WTC11 (cell line): ENCODE results near the gene WDFY4. TPM values are rescaled to one million over a fixed set of nuclear protein-coding genes. Genes with fewer than 3 reads are reported as not detected.

Source experiments
- ATAC-seq: fragments of 200-7000 bp; cut with Tn5 transposase; 2 replicates; pipeline ENCODE4 v1.10.0; 2021; ENCODE audit warnings: mild to moderate bottlenecking, moderate library complexity
- CTCF ChIA-PET: fragments of 300-600 bp; sonication (Branson Sonifier 250); formaldehyde crosslinking; loops from one replicate; lab custom pipeline; 2021; ENCODE audit warnings: antibody characterized with exemption; lab: Charles Lee
- POLR2A ChIA-PET: fragments of 350-600 bp; sonication (Branson Sonifier 250); formaldehyde crosslinking; loops from one replicate; lab custom pipeline; 2021; ENCODE audit warnings: antibody characterized with exemption; lab: Charles Lee
- DNase-seq: peaks from one replicate; pipeline ENCODE4 v3.0.0; 2021; ENCODE audit warnings: low spot score
- H3K27ac Mint-ChIP-seq: 2 replicates; pipeline ENCODE4 v1.8.0; 2021; ENCODE audit warnings: mixed read lengths
- H3K27me3 Mint-ChIP-seq: 2 replicates; pipeline ENCODE4 v1.8.0; 2021; ENCODE audit warnings: low read depth, mild to moderate bottlenecking, moderate library complexity, mixed read lengths
- H3K36me3 Mint-ChIP-seq: 2 replicates; pipeline ENCODE4 v1.8.0; 2021; ENCODE audit warnings: mixed read lengths
- H3K4me1 Mint-ChIP-seq: 2 replicates; pipeline ENCODE4 v1.8.0; 2022; ENCODE audit warnings: mixed read lengths
- H3K4me3 Mint-ChIP-seq: 2 replicates; pipeline ENCODE4 v1.8.0; 2021; ENCODE audit warnings: mild to moderate bottlenecking, moderate library complexity, mixed read lengths
- H3K9me3 Mint-ChIP-seq: 2 replicates; pipeline ENCODE4 v1.8.0; 2021; ENCODE audit warnings: mixed read lengths
- CREB1 ChIP-seq: sonication (generic); formaldehyde crosslinking; IDR thresholded peaks from 2 replicates; pipeline ENCODE4 v1.8.0; 2023; ENCODE audit warnings: mild to moderate bottlenecking, missing genetic modification reagents
- CREM ChIP-seq: sonication (generic); formaldehyde crosslinking; IDR thresholded peaks from 2 replicates; pipeline ENCODE4 v1.8.1; 2022; ENCODE audit warnings: mild to moderate bottlenecking, missing genetic modification reagents, moderate library complexity
- NFATC4 ChIP-seq: fragments of 250-450 bp; sonication (Bioruptor Pico); IDR thresholded peaks from 2 replicates; pipeline ENCODE4 v1.9.0; 2021; ENCODE audit warnings: mild to moderate bottlenecking
- TEAD1 ChIP-seq: sonication (generic); formaldehyde crosslinking; IDR thresholded peaks from 2 replicates; pipeline ENCODE4 v1.8.0; 2022; ENCODE audit warnings: mild to moderate bottlenecking, missing genetic modification reagents
- ZNF121 ChIP-seq: sonication (generic); formaldehyde crosslinking; IDR thresholded peaks from 2 replicates; pipeline ENCODE4 v1.8.0; 2023; ENCODE audit warnings: missing genetic modification reagents
- ZNF138 ChIP-seq: sonication (generic); formaldehyde crosslinking; conservative IDR thresholded peaks from 2 replicates; pipeline ENCODE4 v1.8.1; 2022; ENCODE audit warnings: mild to moderate bottlenecking, moderate library complexity, missing genetic modification reagents
- ZNF263 ChIP-seq: sonication (generic); formaldehyde crosslinking; IDR thresholded peaks from 2 replicates; pipeline ENCODE4 v1.8.1; 2022; ENCODE audit warnings: low read depth, mild to moderate bottlenecking, moderate library complexity, missing genetic modification reagents
- ZNF317 ChIP-seq: sonication (generic); formaldehyde crosslinking; IDR thresholded peaks from 2 replicates; pipeline ENCODE4 v1.8.1; 2023; ENCODE audit warnings: low read depth, mild to moderate bottlenecking, moderate library complexity, missing genetic modification reagents, borderline replicate concordance
- ZNF671 ChIP-seq: fragments of 250-450 bp; sonication (Bioruptor Pico); IDR thresholded peaks from 2 replicates; pipeline ENCODE4 v1.8.0; 2021; ENCODE audit warnings: mild to moderate bottlenecking
- total RNA-seq: library from RNA; stranded (reverse); gene quantifications from 3 replicates; pipeline ENCODE4 v1.2.3, GENCODE V29; 2021
- TF ChIP-seq, protein P1 (sequence below): fragments of 250-450 bp; sonication (Bioruptor Pico); IDR thresholded peaks from 2 replicates; pipeline ENCODE4 v2.1.2; 2022; ENCODE audit warnings: mild to moderate bottlenecking, moderate library complexity
- TF ChIP-seq, protein P2 (sequence below): sonication (generic); formaldehyde crosslinking; IDR thresholded peaks from 2 replicates; pipeline ENCODE4 v1.8.1; 2023; ENCODE audit warnings: mild to moderate bottlenecking, moderate library complexity, missing genetic modification reagents
- TF ChIP-seq, protein P3 (sequence below): sonication (generic); formaldehyde crosslinking; IDR thresholded peaks from 2 replicates; pipeline ENCODE4 v1.8.1; 2022; ENCODE audit warnings: low read depth, mild to moderate bottlenecking, moderate library complexity, missing genetic modification reagents, borderline replicate concordance
- TF ChIP-seq, protein P4 (sequence below): sonication (generic); formaldehyde crosslinking; conservative IDR thresholded peaks from 2 replicates; pipeline ENCODE4 v1.8.1; 2022; ENCODE audit warnings: mild to moderate bottlenecking, missing genetic modification reagents
- TF ChIP-seq, protein P5 (sequence below): fragments of 250-450 bp; sonication (Bioruptor Pico); conservative IDR thresholded peaks from 2 replicates; pipeline ENCODE4 v1.9.0; 2021; ENCODE audit warnings: mild to moderate bottlenecking

The WDFY4 gene
- total RNA-seq, 1 experiment from 2014 or later: 0.13 TPM

DNA sequence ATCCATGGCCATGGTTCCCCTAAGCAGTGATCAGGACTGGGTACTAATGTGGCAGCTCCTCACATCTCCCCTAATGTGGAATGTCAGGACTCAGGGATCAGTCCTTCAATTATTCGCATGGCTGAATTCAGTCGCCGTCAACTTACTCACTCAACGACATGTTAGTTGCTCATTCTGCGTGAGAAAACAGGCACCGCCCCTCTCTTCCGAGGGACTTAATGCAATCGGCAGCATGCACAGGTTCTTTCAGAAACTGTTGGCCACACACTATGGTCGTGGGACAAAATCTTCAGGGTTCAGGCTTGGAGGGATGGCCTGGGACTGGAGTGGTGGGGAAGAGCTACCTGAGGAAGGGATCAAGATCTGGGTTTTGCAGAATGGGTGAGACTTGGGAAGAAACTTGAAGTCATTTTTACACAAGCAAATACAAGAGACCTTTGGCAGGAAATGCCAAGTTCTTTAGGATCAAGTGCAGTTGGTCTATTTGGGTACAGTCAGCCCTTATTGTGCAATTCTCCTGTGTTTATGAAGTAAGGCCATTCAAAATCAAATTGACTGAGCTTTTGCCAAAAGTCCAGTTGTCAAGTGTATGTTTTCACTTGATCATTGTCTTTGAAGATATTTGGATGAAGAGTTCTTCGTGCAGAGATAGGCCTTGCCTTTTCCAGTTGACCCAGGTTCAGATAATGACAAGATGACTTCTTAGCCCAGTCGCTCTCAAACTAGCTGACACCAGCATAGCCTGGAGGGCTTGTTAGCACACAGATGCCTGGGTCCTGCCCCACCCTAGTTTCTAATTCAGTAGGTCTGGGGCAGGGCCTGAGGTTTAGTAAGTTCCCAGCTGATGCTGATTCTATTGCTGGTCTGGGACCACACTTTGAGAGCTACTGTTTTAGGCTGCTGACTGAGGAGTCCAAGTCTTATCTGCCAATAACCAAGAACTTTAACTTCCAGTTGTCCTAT lies 206.5 kb downstream of the WDFY4 start (continued):
- TF ChIP-seq ZNF263 (CRISPR knock-in tag) (no peak), ZNF317 (no peak), TEAD1 (CRISPR knock-in tag) (no peak)

DNA sequence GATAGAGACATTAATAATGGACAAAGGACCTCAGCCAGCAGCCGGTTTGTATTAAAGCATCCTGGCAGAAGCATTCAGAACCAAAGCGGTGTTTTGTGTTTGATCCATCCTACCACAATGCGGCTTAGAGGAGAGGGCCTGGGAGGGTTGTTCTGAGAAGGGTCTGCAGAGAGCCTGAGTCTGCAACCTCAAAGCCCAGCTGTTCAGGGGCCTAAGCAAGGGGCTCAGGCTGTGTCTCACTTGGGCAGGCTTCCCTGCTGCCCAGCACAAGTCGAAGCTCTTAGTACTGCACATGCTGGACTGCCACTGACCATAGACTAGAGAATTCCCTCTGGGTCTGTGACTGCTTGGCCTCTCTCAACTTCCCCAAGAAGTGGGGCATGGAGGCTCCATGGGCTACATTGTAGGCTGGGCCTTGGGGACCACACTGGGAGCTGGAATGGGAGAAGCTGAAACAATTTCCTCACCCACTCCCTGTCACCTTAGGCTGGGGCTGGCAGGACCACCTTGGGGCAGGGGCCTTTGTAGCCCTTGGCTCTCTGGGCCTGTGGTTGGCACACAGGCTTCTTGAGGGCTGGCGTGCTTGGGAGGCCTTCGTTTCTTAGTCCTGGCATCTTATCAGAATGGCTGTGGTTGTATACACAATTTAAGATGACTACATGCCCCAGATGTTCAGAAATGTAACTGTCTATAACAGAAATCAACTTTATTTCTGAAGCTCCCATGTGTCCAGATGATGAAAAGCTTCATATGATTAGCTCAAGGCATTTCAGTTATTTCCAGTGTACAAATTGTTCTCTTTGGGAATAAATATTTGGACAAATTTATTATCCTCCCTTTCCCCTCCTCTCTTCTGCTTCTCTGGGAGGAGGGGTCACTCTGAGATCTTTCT lies 210.5 kb downstream of the WDFY4 start:
- Mint-ChIP-seq H3K36me3 (no peaks in the 10 kb centered on the region), H3K27ac (no peak overlapping the region)

DNA sequence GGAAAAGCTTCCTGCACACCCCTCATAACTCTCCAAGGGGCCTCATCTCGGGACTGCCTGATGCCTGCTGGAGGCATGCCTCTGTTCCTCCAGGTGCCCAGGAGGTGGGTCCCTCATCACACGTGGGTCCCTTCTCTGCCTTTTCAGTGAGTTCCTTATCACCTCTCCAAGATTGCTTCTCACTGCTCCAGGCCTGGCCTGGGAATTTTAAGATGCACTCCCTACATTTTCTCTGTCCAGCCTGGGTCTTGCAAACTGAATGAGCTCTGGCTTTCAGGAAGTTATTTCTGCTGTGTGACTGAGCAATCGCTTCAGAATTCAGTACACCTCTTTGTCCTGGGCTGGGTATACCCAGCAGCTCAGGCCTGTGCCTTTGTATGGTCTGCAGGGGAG lies 211.1 kb downstream of the WDFY4 start:
- ATAC-seq: no peak
- Mint-ChIP-seq H3K4me3 (no peak overlapping the region), H3K36me3 (no peaks in the 10 kb centered on the region), H3K9me3 (no peaks in the 10 kb centered on the region), H3K27ac (no peak overlapping the region)
- POLR2A ChIA-PET: no interaction called here
- TF ChIP-seq ZNF138 (CRISPR knock-in tag): no peak
- TF ChIP-seq, all 79 proteins: peak for 0
- H3K4me1 Mint-ChIP-seq: peaks cover 3% of the 10 kb centered on the region; the same call in 1 of the 2 replicates
- CTCF ChIA-PET: no interaction called here
- no peak for DNase-seq
- H3K27me3 Mint-ChIP-seq: no peaks in the 10 kb centered on the region

More for the DNA sequence above, 210.5 kb downstream of the WDFY4 start:
- Mint-ChIP-seq H3K9me3 (no peaks in the 10 kb centered on the region), H3K4me3 (no peak overlapping the region), H3K4me1 (peaks cover 3% of the 10 kb centered on the region; the same call in 1 of the 2 replicates), H3K27me3 (no peaks in the 10 kb centered on the region)
- CTCF ChIA-PET: no interaction called here
- DNase-seq: no peak
- no peak for ATAC-seq
- TF ChIP-seq NFATC4: no peak
- TF ChIP-seq, protein P1, sequence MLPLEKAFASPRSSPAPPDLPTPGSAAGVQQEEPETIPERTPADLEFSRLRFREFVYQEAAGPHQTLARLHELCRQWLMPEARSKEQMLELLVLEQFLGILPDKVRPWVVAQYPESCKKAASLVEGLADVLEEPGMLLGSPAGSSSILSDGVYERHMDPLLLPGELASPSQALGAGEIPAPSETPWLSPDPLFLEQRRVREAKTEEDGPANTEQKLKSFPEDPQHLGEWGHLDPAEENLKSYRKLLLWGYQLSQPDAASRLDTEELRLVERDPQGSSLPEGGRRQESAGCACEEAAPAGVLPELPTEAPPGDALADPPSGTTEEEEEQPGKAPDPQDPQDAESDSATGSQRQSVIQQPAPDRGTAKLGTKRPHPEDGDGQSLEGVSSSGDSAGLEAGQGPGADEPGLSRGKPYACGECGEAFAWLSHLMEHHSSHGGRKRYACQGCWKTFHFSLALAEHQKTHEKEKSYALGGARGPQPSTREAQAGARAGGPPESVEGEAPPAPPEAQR: no peak
- no peak for TF ChIP-seq CREB1
- TF ChIP-seq CREM: no peak
- TF ChIP-seq, protein P2, sequence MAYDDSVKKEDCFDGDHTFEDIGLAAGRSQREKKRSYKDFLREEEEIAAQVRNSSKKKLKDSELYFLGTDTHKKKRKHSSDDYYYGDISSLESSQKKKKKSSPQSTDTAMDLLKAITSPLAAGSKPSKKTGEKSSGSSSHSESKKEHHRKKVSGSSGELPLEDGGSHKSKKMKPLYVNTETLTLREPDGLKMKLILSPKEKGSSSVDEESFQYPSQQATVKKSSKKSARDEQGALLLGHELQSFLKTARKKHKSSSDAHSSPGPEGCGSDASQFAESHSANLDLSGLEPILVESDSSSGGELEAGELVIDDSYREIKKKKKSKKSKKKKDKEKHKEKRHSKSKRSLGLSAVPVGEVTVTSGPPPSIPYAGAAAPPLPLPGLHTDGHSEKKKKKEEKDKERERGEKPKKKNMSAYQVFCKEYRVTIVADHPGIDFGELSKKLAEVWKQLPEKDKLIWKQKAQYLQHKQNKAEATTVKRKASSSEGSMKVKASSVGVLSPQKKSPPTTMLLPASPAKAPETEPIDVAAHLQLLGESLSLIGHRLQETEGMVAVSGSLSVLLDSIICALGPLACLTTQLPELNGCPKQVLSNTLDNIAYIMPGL (CRISPR knock-in tag): no peak
- TF ChIP-seq, protein P3, sequence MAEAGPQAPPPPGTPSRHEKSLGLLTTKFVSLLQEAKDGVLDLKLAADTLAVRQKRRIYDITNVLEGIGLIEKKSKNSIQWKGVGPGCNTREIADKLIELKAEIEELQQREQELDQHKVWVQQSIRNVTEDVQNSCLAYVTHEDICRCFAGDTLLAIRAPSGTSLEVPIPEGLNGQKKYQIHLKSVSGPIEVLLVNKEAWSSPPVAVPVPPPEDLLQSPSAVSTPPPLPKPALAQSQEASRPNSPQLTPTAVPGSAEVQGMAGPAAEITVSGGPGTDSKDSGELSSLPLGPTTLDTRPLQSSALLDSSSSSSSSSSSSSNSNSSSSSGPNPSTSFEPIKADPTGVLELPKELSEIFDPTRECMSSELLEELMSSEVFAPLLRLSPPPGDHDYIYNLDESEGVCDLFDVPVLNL (CRISPR knock-in tag): no peak
- no peak for TF ChIP-seq ZNF671 (CRISPR knock-in tag)
- TF ChIP-seq, protein P4, sequence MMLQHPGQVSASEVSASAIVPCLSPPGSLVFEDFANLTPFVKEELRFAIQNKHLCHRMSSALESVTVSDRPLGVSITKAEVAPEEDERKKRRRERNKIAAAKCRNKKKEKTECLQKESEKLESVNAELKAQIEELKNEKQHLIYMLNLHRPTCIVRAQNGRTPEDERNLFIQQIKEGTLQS (CRISPR knock-in tag): no peak
- TF ChIP-seq, protein P5, sequence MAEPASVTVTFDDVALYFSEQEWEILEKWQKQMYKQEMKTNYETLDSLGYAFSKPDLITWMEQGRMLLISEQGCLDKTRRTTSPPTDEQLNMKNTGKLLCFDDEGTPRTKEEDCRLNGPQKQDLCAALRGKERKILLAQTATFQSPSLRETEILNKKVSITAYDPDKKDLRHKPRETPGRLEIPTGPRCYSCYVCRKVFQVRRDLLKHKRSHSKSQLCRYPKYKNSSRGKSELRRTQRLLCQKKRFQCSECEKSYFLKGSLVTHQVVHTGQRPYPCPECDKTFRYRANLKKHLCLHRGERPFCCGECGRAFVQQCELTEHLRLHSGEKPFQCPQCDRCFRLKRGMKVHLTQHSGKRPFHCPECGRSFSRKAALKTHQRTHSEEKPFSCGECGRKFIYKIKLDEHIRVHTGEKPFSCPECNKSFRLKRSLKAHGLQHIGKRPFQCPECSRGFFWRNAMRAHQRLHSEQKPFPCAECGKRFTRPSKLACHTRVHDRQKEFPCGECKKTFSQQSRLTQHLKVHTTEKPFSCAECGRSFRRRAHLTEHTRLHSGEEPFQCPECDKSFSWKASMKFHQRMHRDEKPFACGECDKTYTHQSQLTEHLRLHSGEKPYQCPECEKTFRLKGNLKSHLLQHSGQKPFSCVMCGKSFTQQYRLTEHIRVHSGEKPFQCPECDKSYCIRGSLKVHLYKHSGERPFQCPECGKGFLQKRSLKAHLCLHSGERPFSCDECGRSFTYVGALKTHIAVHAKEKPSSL (CRISPR knock-in tag): no peak
- no peak for TF ChIP-seq ZNF121 (CRISPR knock-in tag)
- POLR2A ChIA-PET: no interaction called here
